GM23338 (cell line): ENCODE measurements around the gene NSG2. TPM values are rescaled to one million over a fixed set of nuclear protein-coding genes. Genes with fewer than 3 reads are reported as not detected.

Experiments
- ATAC-seq: fragments of 200-7000 bp; cut with Tn5 transposase; 3 replicates; pipeline ENCODE4 v1.9.1; 2020
- DNase-seq: peaks from one replicate; pipeline ENCODE4 v3.0.0-alpha.2; 2015; ENCODE audit warnings: low spot score
- H2AFZ ChIP-seq: fragments of 200-600 bp; sonication (generic); 2 replicates; pipeline ENCODE4 v1.8.0; 2016; ENCODE audit warnings: antibody characterized with exemption, mild to moderate bottlenecking, moderate library complexity
- H3F3A ChIP-seq: fragments of 200-600 bp; sonication (generic); replicated peaks from 2 replicates; pipeline ENCODE4 v1.8.0; 2017; ENCODE audit warnings: antibody characterized with exemption, mixed run types, low read depth
- H3K27ac ChIP-seq: fragments of 200-600 bp; sonication (generic); 2 replicates; pipeline ENCODE4 v1.6.1; 2016; ENCODE audit warnings: low read depth
- H3K27me3 ChIP-seq: fragments of 200-600 bp; sonication (generic); 2 replicates; pipeline ENCODE4 v1.8.0; 2016; ENCODE audit warnings: mild to moderate bottlenecking, mixed run types, moderate library complexity; ENCODE audit not compliant: insufficient read depth
- H3K36me3 ChIP-seq: fragments of 200-600 bp; sonication (generic); 2 replicates; pipeline ENCODE4 v1.8.0; 2016; ENCODE audit warnings: mild to moderate bottlenecking; ENCODE audit not compliant: insufficient read depth
- H3K4me1 ChIP-seq: fragments of 200-600 bp; sonication (generic); 2 replicates; pipeline ENCODE4 v1.8.0; 2016; ENCODE audit warnings: mild to moderate bottlenecking, moderate library complexity; ENCODE audit not compliant: insufficient read depth
- H3K4me2 ChIP-seq: fragments of 200-600 bp; sonication (generic); 2 replicates; pipeline ENCODE4 v1.7.1; 2017; ENCODE audit warnings: mixed run types
- H3K4me3 ChIP-seq: fragments of 200-600 bp; sonication (generic); 2 replicates; pipeline ENCODE4 v1.6.1; 2016; ENCODE audit warnings: mixed run types
- H3K79me2 ChIP-seq: fragments of 200-600 bp; sonication (generic); replicated peaks from 2 replicates; pipeline ENCODE4 v1.8.0; 2017; ENCODE audit warnings: mild to moderate bottlenecking; ENCODE audit not compliant: insufficient read depth
- H3K9me2 ChIP-seq: fragments of 200-600 bp; sonication (generic); 2 replicates; pipeline ENCODE4 v1.8.0; 2017; ENCODE audit not compliant: insufficient read depth
- H4K20me1 ChIP-seq: fragments of 200-600 bp; sonication (generic); replicated peaks from 2 replicates; pipeline ENCODE4 v1.8.0; 2017; ENCODE audit warnings: mild to moderate bottlenecking; ENCODE audit not compliant: insufficient read depth
- H3K27ac Mint-ChIP-seq: 2 replicates; pipeline ENCODE4 v1.8.0; 2020; ENCODE audit warnings: inconsistent platforms, mild to moderate bottlenecking, moderate library complexity, mixed read lengths
- H3K27me3 Mint-ChIP-seq: 3 replicates; pipeline ENCODE4 v1.8.0; 2022; ENCODE audit warnings: low read depth, mild to moderate bottlenecking, moderate library complexity, mixed read lengths, inconsistent platforms; ENCODE audit not compliant: insufficient read depth, poor library complexity
- H3K36me3 Mint-ChIP-seq: 3 replicates; pipeline ENCODE4 v1.8.0; 2021; ENCODE audit warnings: low read depth, mild to moderate bottlenecking, inconsistent platforms, moderate library complexity, mixed read lengths
- H3K4me1 Mint-ChIP-seq: 3 replicates; pipeline ENCODE4 v1.8.0; 2020; ENCODE audit warnings: mild to moderate bottlenecking, inconsistent platforms, mixed read lengths
- H3K4me3 Mint-ChIP-seq: 3 replicates; pipeline ENCODE4 v1.8.0; 2021; ENCODE audit warnings: moderate library complexity, mild to moderate bottlenecking, inconsistent platforms, mixed read lengths
- H3K9me3 Mint-ChIP-seq: 3 replicates; pipeline ENCODE4 v1.8.0; 2020; ENCODE audit warnings: moderate library complexity, mild to moderate bottlenecking, inconsistent platforms, mixed read lengths
- EZH2 ChIP-seq: fragments of 200-600 bp; sonication (generic); IDR thresholded peaks from one replicate; pipeline ENCODE4 v1.8.0; 2017; ENCODE audit warnings: antibody characterized with exemption, mild to moderate bottlenecking, low read depth; ENCODE audit not compliant: unreplicated experiment
- EZH2phosphoT487 ChIP-seq: fragments of 200-600 bp; sonication (generic); IDR thresholded peaks from one replicate; pipeline ENCODE4 v1.8.1; 2018; ENCODE audit warnings: antibody characterized with exemption; ENCODE audit not compliant: unreplicated experiment
- JUNB ChIP-seq: IDR thresholded peaks from one replicate; pipeline ENCODE4 v1.6.1; 2016; ENCODE audit warnings: antibody characterized with exemption; ENCODE audit not compliant: unreplicated experiment
- ZNF462 ChIP-seq: fragments of 250-450 bp; sonication (Bioruptor Pico); IDR thresholded peaks from 2 replicates; pipeline ENCODE4 v1.5.0; 2020; ENCODE audit warnings: mild to moderate bottlenecking, moderate library complexity
- polyA plus RNA-seq: library from polyadenylated mRNA; unstranded; fragments of >200 nt; fragmentation: Nextera tagmentation; extraction: Ambion mirVana; gene quantifications from 2 replicates; pipeline ENCODE4 v1.2.1, GENCODE V29; 2016
- total RNA-seq: library from RNA; depleted of rRNA; stranded (reverse); fragments of >200 nt; shearing (Covaris generic); gene quantifications from 2 replicates; pipeline ENCODE4 v1.2.3, GENCODE V29; 2014
- TF ChIP-seq, protein P1 (sequence below): IDR thresholded peaks from 2 replicates; pipeline ENCODE4 v1.6.1; 2016; ENCODE audit warnings: antibody characterized with exemption

NSG2 gene
- total and polyA plus RNA-seq, 2 experiments from 2014 or later = 0.16 TPM; not detected in 1

- Histone ChIP-seq H3K4me2 (no peak overlapping the region), H2AFZ (peak overlapping the region; percentile 32; the same call in 1 of the 2 replicates), H3K79me2 (no peaks in the 10 kb centered on the region), H3K27me3 (no peaks in the 10 kb centered on the region), H3K36me3 (no peaks in the 10 kb centered on the region), H3K4me3 (no peak overlapping the region), H3K27ac (no peak overlapping the region), H3K4me1 (no peaks in the 10 kb centered on the region), H4K20me1 (no peaks in the 10 kb centered on the region), H3F3A (no peaks in the 10 kb centered on the region), H3K9me2 (peaks cover 6% of the 10 kb centered on the region; the same call in 1 of the 2 replicates)
- Mint-ChIP-seq H3K4me1 (peaks cover 23% of the 10 kb centered on the region), H3K27ac (no peak overlapping the region), H3K9me3 (no peaks in the 10 kb centered on the region), H3K4me3 (no peak overlapping the region; the same call in 2 of the 3 replicates), H3K27me3 (peaks cover 7% of the 10 kb centered on the region), H3K36me3 (no peaks in the 10 kb centered on the region)
- peak; percentile 89 for ATAC-seq
- TF ChIP-seq JUNB (no peak), EZH2 (no peak), ZNF462 (no peak), EZH2phosphoT487 (no peak)
- TF ChIP-seq, protein P1, sequence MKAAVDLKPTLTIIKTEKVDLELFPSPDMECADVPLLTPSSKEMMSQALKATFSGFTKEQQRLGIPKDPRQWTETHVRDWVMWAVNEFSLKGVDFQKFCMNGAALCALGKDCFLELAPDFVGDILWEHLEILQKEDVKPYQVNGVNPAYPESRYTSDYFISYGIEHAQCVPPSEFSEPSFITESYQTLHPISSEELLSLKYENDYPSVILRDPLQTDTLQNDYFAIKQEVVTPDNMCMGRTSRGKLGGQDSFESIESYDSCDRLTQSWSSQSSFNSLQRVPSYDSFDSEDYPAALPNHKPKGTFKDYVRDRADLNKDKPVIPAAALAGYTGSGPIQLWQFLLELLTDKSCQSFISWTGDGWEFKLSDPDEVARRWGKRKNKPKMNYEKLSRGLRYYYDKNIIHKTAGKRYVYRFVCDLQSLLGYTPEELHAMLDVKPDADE = no peak
- DNase-seq = peak; percentile 27
Measured at GRCh38 chr5:174106997-174107655, 61.6 kb downstream of the NSG2 start.
